Esophagus squamous epithelium (tissue), 4 donors: ENCODE results near the gene FCGBP.

Experiments
- CTCF ChIP-seq, 6 experiments: fragments of 450-650 bp in 4 of 6; fragments of 200-600 bp in 2 of 6; sonication (generic) in 2 of 6; IDR thresholded peaks; one replicate each; pipeline ENCODE4 v1.5.1; 2016 to 2019; ENCODE audit warnings: antibody characterized with exemption in 6 of 6, mild to moderate bottlenecking in 4 of 6, moderate library complexity in 4 of 6
- POLR2A ChIP-seq, 4 donors: fragments of 450-650 bp; IDR thresholded peaks; one replicate each; pipeline ENCODE4 v1.6.1; 2017; ENCODE audit warnings: antibody characterized with exemption in 4 of 4, mild to moderate bottlenecking in 4 of 4, moderate library complexity in 3 of 4

GRCh38 chr19:39890755-39891551, 43.5 kb downstream of the FCGBP start:
- no peak for TF ChIP-seq CTCF (IDR thresholded peaks at IDR 0.05)
- no peak for TF ChIP-seq POLR2A (IDR thresholded peaks at IDR 0.05)
